Smooth muscle cell of the brain vasculature (primary cell): ENCODE data around the gene SDHA.
"Not testable (repeated sequence)": the region's sequence is repeated elsewhere in the genome, so short reads cannot be mapped to it uniquely, and the experiment has no call there.

Source experiments
- DNase-seq: peaks from one replicate; pipeline ENCODE4 v3.0.0-alpha.2; 2012; ENCODE audit warnings: low read depth, low spot score

SDHA gene

DNA sequence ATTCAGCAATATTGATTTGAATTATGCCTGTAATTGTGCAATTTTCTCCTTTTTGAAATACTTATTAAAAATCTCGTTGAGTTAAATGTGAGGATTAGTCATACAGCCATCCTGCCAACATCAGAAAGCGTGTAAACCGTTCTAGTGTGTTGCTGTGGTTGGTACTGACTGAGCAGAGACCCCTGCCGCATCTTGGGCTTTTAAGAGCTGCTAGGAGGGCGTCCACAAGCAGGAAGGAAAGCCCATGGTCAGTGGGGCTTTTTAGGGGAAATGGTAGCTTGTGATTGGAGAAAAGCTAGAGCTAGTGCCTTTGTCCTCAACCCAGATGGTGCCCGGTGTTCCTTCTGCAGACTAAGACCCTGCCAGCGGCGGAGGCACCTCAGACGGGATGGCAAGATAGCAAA is 1.3 kb downstream of the SDHA start:
- no peak for DNase-seq

DNA sequence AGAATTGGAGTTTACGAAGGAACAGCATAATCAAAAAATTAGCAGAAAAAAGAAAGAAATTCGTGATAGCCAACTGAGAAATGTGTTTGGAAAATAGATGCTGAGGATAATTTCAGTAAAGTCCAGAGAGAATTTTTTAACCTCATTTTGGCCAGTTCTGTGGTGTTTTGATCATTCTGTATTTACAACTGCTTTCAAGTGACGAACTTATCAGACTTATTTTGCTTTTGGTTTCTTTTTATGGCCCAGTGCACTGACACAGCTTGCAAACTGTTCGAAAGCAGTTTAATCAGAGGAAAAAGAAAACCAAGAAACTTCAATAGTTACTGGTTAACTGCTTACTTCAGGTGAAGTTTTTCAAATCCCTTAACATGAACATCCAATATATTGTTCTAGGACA is 1.9 kb downstream of the SDHA start:
- no peak for DNase-seq

DNA sequence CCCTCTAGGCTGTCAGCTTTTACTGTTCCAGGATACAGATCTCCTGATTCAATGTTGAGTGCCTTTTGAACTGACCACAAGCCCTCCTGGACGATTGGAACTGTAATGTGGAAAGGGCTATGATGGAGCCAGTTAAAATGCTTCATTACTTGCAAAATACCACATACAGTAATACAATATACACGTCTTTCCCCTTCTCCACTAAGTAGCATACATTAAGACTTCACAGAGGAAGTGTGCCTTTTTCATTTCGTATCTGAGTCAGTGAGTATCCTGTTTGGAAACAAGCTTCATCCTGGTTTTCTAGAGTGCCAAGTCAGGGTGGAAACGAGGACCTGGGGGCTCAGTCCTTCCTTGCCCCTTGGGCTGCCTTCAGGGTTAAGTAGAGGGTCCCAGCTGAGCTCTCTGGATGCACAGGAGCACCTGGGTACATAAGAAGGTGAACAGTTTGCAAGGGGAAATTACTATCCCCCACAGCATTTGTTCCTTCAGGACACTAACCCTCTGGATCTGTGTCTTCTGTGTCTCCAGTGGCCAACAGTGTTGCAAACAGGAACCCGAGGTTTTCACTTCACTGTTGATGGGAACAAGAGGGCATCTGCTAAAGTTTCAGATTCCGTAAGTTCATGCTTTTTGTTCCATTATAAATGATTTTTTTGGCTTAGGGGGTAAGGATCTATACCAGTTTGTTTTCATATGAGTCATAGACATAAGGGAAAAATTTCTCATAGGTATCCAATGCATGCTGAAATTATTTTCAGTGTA is 5.0 kb downstream of the SDHA start:
- not testable (repeated sequence) for DNase-seq

DNA sequence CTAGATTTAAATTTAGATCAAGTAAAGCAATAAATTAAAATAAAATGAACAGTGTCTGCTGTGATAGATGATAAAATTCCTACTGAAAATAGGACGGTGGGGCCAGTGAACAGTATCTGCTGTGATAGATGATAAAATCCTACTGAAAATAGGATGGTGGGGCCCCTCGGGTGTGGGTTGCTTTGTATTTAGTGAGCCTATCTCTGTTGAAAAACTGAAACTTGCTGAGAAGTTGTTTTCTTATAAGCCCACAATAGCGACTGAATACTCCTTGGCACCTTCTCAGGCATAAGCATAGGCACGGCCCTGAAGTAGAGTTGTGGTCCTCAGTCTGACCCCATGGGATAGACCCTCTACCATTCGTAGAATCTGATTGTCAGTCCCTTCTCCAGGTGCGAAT is 5.7 kb downstream of the SDHA start:
- no peak for DNase-seq

DNA sequence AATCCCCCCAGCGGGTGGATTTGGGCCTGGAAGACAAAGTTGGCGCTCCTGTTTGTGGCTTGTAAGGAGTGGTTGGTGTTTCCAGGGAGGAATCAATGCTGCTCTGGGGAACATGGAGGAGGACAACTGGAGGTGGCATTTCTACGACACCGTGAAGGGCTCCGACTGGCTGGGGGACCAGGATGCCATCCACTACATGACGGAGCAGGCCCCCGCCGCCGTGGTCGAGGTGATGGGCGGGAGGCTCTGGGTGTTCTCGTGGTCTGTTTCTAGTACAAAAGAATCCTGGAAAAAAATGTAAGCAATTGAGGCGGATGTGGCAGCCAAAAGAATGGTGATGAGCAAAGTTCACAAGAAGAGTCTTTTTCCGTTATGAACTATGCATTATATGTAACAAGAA is 7.2 kb downstream of the SDHA start:
- DNase-seq: no peak

DNA sequence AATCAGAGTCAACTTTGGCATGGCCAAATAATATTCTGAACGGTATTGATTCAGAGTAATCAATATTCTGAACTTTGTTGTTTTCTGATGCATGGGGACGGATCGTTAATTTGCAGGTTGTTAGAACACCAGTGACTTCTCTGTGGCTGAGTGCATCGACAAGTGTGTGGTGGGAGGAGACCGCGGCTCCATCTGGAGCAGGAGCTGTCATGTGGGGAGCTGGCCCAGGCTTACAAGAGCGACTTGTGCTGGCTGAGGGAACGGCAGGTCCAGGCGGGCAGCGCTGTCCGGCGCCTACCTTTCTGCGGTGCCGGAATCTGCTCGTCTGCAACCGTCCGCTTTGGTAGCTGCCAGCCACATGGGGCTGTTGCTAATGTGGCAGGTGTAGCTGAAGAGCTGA is 9.3 kb downstream of the SDHA start:
- DNase-seq: not testable (repeated sequence)

DNA sequence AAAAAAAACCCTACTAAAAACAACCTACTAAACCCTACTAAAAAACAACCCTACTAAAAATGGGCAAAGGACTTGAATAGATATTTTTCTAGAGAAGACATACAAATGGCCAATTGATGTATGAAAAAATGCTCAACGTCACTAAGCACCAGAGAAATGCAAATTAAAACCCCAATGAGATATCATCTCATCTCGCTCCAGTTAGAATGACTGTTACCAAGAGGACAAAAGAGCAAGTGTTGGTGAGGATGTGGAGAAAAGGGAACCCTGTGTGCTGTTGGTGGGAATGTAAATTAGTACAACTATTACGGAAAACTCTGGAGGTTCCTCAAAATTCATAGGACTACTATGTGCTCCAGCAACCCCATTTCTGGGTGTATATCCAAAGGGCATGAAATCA is 10.8 kb downstream of the SDHA start:
- DNase-seq: no peak

DNA sequence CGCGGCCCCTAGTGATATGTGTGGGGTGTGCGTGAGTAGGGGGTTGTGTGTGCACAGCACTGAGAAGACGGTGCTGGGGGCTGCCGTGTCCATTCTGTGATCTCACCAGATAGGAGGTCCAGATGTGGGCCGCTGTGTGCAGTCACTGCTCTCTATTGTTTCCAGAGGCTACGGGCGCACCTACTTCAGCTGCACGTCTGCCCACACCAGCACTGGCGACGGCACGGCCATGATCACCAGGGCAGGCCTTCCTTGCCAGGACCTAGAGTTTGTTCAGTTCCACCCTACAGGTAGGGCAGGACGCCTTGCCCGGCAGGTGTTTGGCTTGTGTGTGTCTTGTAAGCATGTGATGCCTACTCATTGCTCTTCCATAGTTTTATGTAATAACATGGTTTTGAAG is 12.6 kb downstream of the SDHA start:
- no peak for DNase-seq

DNA sequence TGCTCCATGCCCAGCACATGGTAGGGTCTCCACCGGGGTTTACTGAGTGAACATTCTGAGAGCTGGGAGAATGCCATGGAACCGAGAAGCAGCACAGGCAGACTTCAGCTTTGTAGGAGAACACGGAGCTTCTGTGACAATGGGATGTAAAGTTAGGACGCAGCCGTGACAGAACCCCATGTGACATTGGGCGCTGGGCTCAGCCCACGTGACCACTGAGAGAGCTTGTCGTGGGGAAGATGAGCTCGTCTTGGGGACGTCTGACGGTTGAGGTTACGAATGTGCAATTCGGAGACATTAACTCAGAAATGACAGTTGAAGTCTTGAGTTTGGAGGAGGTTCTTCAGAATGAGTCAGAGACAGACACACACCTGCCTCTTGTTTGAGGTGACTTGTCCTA is 13.5 kb downstream of the SDHA start:
- no peak for DNase-seq

DNA sequence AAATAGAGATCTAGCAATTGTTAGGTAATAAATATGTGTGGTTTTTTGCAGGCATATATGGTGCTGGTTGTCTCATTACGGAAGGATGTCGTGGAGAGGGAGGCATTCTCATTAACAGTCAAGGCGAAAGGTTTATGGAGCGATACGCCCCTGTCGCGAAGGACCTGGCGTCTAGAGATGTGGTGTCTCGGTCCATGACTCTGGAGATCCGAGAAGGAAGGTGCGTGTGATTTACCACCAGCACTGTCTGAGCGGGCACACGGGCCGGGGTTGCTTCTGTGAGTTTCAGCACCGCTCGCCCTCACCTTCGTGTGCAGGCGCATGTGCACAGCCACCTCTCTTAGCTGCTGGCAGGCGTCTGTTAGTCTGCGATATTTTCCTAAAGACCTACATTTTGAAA is 15.3 kb downstream of the SDHA start:
- DNase-seq: not testable (repeated sequence)

DNA sequence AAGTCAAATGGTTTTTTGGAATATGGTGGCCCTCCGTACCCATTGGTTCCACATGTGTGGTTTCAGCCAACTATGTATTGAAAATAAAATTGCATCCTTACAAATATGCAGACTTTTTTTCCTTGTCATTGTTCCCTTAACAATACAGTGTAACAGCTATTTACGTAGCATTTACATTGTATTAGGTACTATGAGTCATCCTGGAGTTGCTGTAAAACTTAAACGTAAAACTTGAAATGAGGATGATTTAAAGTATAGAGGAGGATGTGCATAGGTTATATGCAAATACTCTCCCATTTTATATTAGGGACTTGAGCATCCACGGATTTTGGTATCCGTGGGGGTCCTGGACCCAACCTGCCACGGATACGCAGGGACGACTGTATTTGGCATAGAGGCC is 16.3 kb downstream of the SDHA start:
- no peak for DNase-seq

DNA sequence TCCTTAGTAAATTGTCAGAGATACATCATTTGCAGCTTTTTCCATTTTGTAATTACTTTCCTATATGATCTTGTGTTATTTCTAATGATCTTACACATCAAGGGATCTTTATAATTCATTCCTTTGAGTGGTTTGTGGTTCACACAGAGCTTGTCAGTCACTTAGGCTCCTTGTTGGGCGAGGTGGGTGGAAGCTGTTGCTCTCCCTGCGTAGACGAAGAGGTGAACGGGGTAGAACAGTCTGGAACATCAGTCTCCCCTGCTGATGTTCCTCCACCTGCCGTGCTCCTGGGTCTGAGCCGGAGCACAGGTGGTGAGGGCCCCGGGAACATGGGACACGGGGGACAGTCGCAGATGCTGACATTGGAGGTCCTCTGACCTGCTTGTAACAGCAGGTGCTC is 17.4 kb downstream of the SDHA start:
- DNase-seq: not testable (repeated sequence)

DNA sequence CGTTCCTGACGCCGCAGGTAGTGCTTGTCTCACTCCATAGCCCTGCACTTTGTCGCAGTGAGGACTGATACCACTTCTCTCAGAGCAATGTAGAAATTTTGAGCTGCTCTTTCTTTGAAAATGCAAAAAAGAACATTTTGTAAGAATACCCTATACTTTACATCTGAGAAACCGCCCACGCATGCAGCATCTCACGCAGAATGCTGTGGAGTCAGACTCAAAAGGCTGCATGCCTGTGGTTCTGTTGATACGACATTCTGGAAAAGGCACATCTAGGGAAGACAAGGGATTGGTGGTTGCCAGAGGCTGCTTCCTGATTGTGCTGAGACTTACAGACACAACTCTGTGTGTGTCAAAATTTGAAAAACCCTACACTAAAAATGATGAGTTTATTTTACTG is 19.8 kb downstream of the SDHA start:
- not testable (repeated sequence) for DNase-seq

DNA sequence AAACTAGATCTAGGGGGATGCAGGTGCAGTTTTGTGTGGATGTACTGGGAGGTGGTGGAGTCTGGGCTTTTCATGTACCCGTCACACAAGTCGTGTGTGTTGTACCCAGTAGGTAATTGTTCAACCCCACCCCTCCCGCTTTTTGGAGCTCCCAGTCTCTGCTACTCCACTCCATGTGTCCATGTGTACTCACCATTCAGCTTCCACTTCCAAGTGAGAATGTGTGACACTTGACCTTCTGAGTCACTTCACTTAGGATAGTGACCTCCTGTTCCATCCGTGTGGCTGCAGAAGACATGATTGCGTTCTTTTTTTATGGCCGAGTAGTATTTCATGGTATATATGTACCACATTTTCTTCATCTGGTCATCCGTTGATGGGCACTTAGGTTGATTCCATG is 22.4 kb downstream of the SDHA start:
- not testable (repeated sequence) for DNase-seq

DNA sequence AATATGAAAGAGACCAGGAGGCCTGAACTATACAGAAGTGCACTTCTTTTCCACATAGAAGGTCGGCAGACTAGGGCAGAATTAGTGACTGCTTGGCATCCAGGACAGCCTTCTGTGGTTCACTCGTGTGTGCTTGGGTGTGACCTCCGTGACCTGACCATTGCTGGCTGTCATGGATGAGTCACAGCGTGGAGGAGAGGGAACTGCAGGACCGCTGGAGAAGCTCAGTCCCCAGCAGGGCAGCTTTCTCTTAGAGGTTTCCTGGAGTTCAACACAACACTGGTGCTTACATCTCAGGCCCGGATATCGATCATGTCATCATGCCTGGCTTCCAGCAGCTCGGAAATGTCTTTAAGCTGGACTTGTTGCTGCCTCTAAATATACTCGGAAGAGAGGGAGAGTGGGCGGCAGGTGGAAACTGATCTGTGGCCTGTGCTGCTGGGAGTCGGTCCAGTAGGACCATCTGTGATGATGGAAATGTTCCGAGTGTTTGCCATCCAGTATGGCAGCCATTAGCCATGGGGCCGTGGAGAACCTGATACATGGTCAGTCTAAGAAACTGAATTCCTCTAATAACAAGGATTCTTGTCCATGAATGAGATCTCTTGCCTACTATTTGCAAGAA is 23.0 kb downstream of the SDHA start:
- not testable (repeated sequence) for DNase-seq

DNA sequence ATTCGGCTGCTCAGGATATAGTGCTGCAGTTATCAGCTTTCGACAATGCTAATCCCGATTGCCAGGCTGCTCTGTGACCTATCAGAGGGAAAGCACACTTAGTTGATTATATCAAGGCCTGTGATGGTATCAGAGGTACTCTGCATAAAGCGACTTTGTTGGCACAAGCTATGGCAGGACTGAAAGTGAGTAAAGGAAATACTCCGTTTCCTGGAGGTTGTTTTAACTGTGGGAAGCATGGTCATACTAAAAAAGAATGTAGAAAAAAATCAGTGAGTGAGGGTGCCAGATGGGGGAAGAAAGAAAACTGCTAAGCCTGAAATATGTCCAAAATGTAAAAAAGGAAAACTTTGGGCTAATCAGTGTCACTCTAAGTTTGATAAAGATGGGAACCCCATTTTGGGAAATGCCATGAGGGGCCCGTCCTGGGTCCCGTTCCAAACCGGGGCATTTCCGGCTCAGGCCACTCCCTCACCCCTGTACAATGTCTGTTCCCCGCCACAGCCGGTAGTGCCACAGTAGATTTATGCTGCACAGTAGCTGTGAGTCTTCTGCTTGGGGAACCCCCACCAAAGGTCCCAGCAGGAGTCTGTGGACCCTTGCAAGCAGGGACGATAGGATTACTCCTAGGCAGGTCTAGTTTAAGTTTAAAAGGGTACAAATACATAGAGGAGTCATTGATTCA is 25.7 kb downstream of the SDHA start:
- DNase-seq: not testable (repeated sequence)

DNA sequence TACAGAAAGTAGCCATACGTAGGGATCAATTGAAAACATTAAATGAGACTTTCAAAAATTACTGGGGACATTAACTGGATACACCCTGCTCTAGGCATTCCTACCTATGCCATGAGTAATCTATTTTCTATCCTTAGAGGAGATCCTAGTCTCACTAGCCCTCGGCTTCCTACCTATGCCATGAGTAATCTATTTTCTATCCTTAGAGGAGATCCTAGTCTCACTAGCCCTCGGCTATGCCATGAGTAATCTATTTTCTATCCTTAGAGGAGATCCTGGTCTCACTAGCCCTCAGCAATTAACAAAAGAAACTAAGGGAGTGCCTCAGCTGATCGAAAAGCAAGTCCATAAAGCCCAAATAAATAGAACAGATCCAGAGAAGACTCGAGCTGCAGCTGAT is 27.6 kb downstream of the SDHA start:
- not testable (repeated sequence) for DNase-seq

DNA sequence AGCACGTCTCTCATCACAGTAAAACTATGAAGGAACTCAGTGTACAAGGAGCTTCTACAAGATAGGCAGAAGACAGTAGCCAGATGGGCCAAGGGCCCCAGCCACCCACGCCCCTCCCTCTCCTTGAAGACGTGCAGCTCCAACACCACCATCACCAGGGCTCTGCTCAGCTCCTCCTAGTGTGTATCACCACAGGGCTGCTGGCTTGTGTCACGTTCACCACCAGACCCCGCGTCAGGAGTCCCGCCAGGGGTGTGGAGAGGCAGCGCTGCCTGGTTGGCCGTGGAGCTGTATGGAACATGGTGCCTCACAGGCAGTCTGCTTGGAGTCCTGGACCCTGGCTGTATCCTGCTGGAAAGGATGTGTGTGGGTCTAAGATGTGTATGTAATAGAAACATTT is 32.3 kb downstream of the SDHA start:
- DNase-seq: not testable (repeated sequence)

DNA sequence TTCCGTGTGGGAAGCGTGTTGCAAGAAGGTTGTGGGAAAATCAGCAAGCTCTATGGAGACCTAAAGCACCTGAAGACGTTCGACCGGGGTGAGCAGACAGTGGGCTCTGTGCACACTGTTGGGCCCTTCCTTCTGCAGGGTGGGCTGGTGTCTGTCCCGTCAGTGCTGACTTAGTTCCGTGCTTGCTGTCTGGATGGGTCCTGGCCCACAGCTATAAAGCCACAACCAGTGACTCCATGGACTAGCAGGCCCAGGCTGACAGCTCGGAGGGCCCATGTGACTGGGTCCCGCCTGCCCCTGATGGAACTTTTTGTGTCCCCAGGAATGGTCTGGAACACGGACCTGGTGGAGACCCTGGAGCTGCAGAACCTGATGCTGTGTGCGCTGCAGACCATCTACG is 32.9 kb downstream of the SDHA start:
- not testable (repeated sequence) for DNase-seq

DNA sequence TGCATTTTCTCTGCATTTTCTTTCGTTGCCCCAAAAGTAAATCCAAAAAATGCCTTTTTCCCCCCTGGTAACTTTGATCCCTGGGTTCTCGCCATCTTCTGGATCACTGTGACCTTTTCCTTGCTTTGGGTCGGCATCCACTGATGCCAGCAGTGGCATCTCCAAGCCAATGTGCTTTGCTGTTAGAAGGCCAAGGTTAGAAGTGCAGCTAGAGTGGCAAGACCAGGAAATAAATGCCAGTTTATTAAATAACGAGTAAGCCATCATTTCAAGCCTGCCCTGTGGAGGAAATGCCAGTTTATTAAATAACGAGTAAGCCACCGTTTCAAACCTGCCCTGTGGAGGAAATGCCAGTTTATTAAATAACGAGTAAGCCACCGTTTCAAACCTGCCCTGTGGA is 33.4 kb downstream of the SDHA start:
- not testable (repeated sequence) for DNase-seq

DNA sequence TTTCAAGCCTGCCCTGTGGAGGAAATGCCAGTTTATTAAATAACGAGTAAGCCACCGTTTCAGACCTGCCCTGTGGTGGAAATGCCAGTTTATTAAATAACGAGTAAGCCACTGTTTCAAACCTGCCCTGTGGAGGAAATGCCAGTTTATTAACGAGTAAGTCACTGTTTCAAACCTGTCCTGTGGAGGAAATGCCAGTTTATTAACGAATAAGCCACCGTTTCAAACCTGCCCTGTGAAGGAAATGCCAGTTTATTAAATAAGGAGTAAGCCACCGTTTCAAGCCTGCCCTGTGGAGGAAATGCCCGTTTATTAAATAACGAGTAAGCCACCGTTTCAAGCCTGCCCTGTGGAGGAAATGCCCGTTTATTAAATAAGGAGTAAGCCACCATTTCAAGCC is 33.9 kb downstream of the SDHA start:
- not testable (repeated sequence) for DNase-seq

DNA sequence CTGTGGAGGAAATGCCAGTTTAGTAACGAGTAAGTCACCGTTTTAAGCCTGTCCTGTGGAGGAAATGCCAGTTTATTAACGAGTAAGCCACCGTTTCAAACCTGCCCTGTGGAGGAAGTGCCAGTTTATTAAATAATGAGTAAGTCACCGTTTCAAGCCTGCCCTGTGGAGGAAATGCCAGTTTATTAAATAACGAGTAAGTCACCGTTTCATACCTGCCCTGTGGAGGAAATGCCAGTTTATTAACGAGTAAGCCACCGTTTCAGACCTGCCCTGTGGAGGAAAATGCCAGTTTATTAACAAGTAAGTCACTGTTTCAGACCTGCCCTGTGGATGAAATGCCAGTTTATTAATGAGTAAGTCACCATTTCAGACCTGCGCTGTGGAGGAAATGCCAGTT is 34.4 kb downstream of the SDHA start:
- DNase-seq: no peak

DNA sequence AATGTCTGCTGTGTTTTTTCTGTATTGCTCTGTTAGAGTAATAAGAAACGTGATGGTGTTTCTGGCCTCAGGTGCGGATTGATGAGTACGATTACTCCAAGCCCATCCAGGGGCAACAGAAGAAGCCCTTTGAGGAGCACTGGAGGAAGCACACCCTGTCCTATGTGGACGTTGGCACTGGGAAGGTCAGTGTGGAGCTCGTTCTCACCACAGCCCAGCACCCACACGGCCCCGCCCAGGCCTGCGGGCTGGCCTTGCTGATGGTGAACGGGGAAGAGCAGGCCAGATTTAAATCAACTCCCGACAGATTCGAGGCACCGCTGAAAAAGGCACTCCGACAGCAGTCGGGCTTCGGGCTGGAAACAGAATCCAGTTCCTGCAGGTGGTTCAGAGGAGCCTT is 36.2 kb downstream of the SDHA start:
- DNase-seq: not testable (repeated sequence)
